ENCODE data around the gene ZFYVE21. TPM values are rescaled to one million over a fixed set of nuclear protein-coding genes. Genes with fewer than 3 reads are reported as not detected.

Gene ZFYVE21
- total RNA-seq, 1 experiment from 2014 or later: 93.3 TPM

GRCh38 chr14:103770902-103771301 lies 55.3 kb downstream of the ZFYVE21 start:
- no peaks in the 10 kb centered on the region for H3K9me3 ChIP-seq (ENCODE audit: insufficient read depth, low read depth)
- no peak for DNase-seq
- no peak overlapping the region for H3K4me2 ChIP-seq
- H3F3A ChIP-seq (ENCODE audit: insufficient read depth, low read depth): no peaks in the 10 kb centered on the region
- H3K4me1 ChIP-seq (replicated peaks; ENCODE audit: insufficient read depth): no peaks in the 10 kb centered on the region
- ChIA-PET CTCF (interaction anchor here (0.7 kb wide), 2 partner anchors 27 to 119 kb away, joined by 3 to 4 read pairs; no protein-coding TSS in a partner anchor), POLR2A (ENCODE audit: unreplicated experiment) (no interaction called here)
- BruUV-seq (replicated peaks): no TSS peak
- intact Hi-C loops (cut with micrococcal nuclease; ENCODE audit: unreplicated experiment): no loop called here
- TF ChIP-seq CTCF (conservative IDR thresholded peaks at IDR 0.05): no peak; the same call in 1 of the 2 replicates
- TF ChIP-seq EZH2 (IDR thresholded peaks at IDR 0.05; ENCODE audit: low read depth): no peak
- H3K27me3 ChIP-seq (ENCODE audit: insufficient read depth, low read depth): no peaks in the 10 kb centered on the region
- no peak overlapping the region for H2AFZ ChIP-seq
- no peaks in the 10 kb centered on the region for H3K79me2 ChIP-seq (ENCODE audit: low read depth)
- no peaks in the 10 kb centered on the region for H3K36me3 ChIP-seq (ENCODE audit: low read depth)
- no peaks in the 10 kb centered on the region for H4K20me1 ChIP-seq (ENCODE audit: insufficient read depth)
- no peak overlapping the region for H3K4me3 ChIP-seq
- H3K27ac ChIP-seq: no peak overlapping the region
- H3K9me2 ChIP-seq (ENCODE audit: insufficient read depth): peaks cover 4% of the 10 kb centered on the region; the same call in 1 of the 2 replicates

- ChIA-PET POLR2A (ENCODE audit: unreplicated experiment) (no interaction called here), CTCF (no interaction called here)
- no peak for DNase-seq
- BruUV-seq (replicated peaks): no TSS peak
- no peak overlapping the region for H3K4me2 ChIP-seq
- no peaks in the 10 kb centered on the region for H4K20me1 ChIP-seq (ENCODE audit: insufficient read depth)
- intact Hi-C loops (cut with micrococcal nuclease; ENCODE audit: unreplicated experiment): no loop called here
- no peak for TF ChIP-seq CTCF (conservative IDR thresholded peaks at IDR 0.05)
- TF ChIP-seq EZH2 (IDR thresholded peaks at IDR 0.05; ENCODE audit: low read depth): no peak
- H3K36me3 ChIP-seq (ENCODE audit: low read depth): no peaks in the 10 kb centered on the region
- H3K27me3 ChIP-seq (ENCODE audit: insufficient read depth, low read depth): no peaks in the 10 kb centered on the region
- H3K4me1 ChIP-seq (replicated peaks; ENCODE audit: insufficient read depth): no peaks in the 10 kb centered on the region
- H3K27ac ChIP-seq: no peak overlapping the region
- H3F3A ChIP-seq (ENCODE audit: insufficient read depth, low read depth): no peaks in the 10 kb centered on the region
- H3K79me2 ChIP-seq (ENCODE audit: low read depth): no peaks in the 10 kb centered on the region
- no peak overlapping the region for H2AFZ ChIP-seq
- peaks cover 4% of the 10 kb centered on the region; the same call in 1 of the 2 replicates for H3K9me2 ChIP-seq (ENCODE audit: insufficient read depth)
- no peak overlapping the region for H3K4me3 ChIP-seq
- H3K9me3 ChIP-seq (ENCODE audit: insufficient read depth, low read depth): no peaks in the 10 kb centered on the region
Observed at GRCh38 chr14:103772078-103772712, 56.6 kb downstream of the ZFYVE21 start.

GRCh38 chr14:103773521-103773920 lies 57.9 kb downstream of the ZFYVE21 start:
- Histone ChIP-seq H3F3A (ENCODE audit: insufficient read depth, low read depth) (no peaks in the 10 kb centered on the region), H3K79me2 (ENCODE audit: low read depth) (no peaks in the 10 kb centered on the region), H3K4me1 (replicated peaks; ENCODE audit: insufficient read depth) (no peaks in the 10 kb centered on the region), H4K20me1 (ENCODE audit: insufficient read depth) (no peaks in the 10 kb centered on the region), H3K36me3 (ENCODE audit: low read depth) (no peaks in the 10 kb centered on the region), H3K27ac (no peak overlapping the region), H3K27me3 (ENCODE audit: insufficient read depth, low read depth) (no peaks in the 10 kb centered on the region), H3K9me2 (ENCODE audit: insufficient read depth) (peaks cover 4% of the 10 kb centered on the region; the same call in 1 of the 2 replicates), H3K9me3 (ENCODE audit: insufficient read depth, low read depth) (no peaks in the 10 kb centered on the region), H3K4me3 (no peak overlapping the region), H2AFZ (no peak overlapping the region), H3K4me2 (no peak overlapping the region)
- TF ChIP-seq CTCF (conservative IDR thresholded peaks at IDR 0.05) (no peak), EZH2 (IDR thresholded peaks at IDR 0.05; ENCODE audit: low read depth) (no peak)
- intact Hi-C loops (cut with micrococcal nuclease; ENCODE audit: unreplicated experiment): no loop called here
- ChIA-PET POLR2A (ENCODE audit: unreplicated experiment) (interaction anchor here (0.8 kb wide), 1 partner anchor 316 kb away, joined by 3 read pairs; no protein-coding TSS in a partner anchor), CTCF (interaction anchor here (0.6 kb wide), 1 partner anchor 212 kb away, joined by 3 read pairs; no protein-coding TSS in a partner anchor)
- DNase-seq: no peak
- BruUV-seq (replicated peaks): no TSS peak
